GM18868 (cell line): Measurements from ENCODE around the gene NUDT16.

Source experiments
- ATAC-seq: cut with Tn5 transposase; IDR thresholded peaks from one replicate; pipeline ENCODE4 v1.9.1; 2021; ENCODE audit warnings: mild to moderate bottlenecking, moderate library complexity; ENCODE audit not compliant: unreplicated experiment

Gene NUDT16

GRCh38 chr3:131380821-131381444 lies 641 bp upstream of the NUDT16 start:
- peak; percentile 18 for ATAC-seq

- no peak for ATAC-seq
Measured at GRCh38 chr3:131386429-131387165, 5.0 kb downstream of the NUDT16 start.

GRCh38 chr3:131387796-131388489 lies 6.4 kb downstream of the NUDT16 start:
- no peak for ATAC-seq

DNA sequence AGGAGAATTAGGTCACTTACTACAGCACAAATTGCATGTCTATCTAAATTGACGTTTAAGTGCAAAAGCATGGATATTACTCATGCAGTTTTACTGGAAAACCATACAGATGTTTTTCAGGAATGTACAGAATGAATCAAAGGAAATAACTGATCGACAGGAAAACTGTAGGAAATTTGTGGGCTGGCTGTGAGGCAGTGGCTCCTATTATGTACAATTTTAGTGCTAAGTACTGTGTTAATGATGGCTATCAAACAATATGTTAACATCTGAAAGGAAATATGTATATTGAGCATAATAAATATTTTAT lies 6.9 kb downstream of the NUDT16 start:
- no peak for ATAC-seq

DNA sequence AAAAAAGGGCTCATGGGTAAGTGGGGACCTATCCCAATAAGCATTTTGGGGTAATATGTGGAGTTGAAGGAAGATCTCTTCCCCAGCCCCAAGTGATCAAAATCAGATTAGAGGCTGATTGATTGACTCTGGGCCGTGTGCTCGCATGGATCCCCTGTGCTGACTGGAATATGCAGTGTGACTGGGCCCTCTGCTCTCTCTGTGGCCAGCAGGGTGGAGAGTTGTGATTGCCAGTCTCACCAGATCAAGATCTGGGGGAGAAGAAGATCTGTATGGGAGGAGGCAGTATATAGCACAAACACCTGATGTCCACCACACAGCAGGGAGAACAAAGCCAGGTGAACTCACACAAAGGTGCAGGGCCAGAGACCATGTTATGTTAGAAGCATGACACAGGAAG lies 8.8 kb downstream of the NUDT16 start:
- no peak for ATAC-seq

GRCh38 chr3:131393051-131393450 lies 11.5 kb downstream of the NUDT16 start:
- ATAC-seq = no peak

- ATAC-seq = no peak
Measured at GRCh38 chr3:131393868-131394267, 12.3 kb downstream of the NUDT16 start.

- ATAC-seq = no peak
Measured at GRCh38 chr3:131394400-131394799, 12.8 kb downstream of the NUDT16 start.

DNA sequence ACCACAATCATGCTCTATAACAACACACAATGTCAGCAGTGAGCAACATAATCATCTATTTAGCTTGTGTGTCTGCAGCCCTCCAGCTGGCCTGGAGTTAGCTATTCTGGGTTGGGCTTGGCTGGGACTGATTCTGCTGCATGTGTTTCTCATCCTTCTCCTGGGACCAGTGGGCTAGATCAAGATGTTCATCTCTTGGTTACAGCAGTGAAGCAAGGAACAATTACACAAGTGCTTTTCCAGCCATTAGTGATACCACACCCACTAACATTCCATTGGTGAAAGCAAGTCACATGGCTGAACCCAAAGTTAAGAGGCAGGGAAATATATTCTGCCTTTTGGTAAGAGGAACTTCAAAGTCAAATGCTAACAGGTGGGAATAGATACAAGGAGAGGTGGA lies 14.6 kb downstream of the NUDT16 start:
- no peak for ATAC-seq

DNA sequence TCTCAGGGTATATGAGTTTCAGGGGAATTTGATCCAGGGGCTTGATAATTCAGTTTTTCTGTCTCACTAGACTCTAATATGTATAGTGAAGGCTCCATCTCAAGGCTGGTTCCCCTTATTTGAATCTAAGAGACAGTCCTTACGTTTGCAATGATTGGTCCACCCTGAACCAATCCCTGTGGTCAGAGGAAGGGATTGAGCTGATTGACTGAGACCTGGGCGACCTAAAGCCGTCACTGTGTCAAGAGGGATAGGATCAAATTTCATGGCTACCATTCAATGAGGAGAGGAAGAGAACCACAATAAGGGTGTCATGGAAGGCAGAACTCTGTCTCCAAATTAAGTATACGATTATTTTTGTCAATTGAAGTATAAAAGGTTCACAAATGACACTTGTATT lies 16.3 kb downstream of the NUDT16 start:
- no peak for ATAC-seq

DNA sequence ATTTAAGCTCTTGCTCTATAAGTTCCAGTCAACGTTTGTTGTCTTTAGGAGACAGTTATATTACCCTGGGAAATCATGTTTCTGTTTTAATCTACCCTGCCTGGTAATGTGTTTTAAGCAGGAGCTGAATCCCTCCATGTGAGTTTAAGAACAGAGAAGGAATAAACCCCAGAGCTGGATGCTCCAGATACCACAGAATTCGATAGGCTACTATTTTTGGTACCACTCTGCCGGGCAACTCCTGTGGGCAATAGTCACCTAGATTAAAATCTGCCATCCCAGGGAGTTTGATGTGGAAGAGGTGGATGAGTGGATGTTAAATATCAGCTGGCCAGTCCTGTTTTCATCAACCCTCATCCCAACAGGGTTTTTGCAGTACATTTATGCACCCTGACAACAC lies 20.4 kb downstream of the NUDT16 start:
- ATAC-seq = no peak

DNA sequence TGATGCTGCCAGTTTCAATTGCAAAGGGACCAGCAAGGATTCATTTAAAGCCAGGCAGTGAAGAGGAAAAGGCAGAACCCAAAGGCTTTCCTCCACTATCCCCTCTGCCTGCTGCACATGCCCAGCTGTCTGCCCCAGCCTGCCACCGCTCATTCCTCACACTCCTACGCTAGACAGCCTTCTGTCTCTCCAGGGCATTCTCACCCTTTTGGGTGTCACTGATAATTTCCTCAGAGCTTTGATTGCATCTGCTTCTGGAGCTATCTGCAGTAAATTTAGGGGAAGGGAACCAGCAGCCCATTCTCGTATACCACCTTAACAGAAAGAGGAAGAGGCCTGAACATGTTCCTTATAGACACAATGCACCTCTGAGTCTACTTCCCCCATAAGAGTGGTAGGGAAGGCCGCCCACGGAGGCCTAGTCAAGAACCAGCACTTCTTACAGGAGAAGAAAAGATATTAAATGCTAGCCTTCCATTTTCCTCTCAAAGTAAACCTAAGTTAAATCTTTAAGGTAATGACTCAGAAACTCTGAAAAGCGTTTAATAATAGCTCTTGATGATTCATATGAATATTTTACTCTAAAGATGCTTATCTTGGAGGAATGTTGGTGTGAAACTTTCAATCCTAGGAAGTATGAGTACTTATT lies 20.9 kb downstream of the NUDT16 start:
- ATAC-seq = no peak

DNA sequence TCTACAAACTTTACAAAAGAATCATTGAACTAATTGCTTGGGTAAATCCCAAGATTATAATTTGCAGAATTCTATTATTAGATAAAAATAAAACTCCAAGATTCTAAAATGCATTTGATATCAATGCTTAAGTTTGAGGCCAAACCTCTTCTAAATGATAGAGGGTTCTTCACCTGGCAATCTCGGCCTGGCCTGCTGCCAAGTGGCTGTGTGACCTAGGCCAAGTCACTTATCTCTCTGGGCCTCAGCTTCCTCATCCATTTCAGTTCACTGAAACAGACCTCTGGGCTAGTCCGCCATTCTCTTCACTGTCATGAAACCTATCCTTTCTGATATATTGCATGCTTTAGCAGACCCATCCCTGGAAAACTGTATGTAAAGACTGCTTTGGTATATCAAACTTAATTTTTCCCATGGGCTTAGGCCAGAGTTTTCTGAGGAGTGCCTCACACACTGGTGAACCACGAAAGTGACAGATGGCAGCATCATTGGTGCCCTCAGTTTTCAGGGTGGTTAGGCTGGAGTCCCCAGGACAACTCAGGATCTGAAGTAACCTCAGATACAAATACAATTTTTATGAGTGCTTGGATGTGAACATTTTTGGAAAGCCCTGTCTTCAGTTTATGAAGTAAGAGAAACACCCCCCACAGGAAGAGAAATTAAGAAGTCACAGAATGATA lies 21.8 kb downstream of the NUDT16 start:
- ATAC-seq = no peak

DNA sequence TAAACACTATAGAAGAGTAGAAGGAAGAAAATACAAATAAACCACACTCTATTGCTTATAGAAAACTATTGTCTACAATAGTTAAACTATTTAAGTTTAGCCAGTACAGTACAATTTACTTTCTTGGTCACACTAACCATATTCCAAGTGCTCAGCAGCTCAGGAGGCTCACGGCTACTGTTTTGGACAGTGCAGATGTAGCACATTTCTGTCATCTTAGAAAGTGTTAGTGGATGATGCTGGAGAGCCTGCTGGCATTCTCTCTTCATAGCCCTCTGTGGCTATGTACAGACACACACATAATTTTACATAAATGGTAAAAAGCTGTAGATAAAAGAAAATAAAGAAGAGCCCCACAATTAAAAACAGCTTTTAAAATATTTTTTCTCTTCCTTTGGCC lies 23.8 kb downstream of the NUDT16 start:
- no peak for ATAC-seq

GRCh38 chr3:131406274-131406673 lies 24.7 kb downstream of the NUDT16 start:
- ATAC-seq = no peak

DNA sequence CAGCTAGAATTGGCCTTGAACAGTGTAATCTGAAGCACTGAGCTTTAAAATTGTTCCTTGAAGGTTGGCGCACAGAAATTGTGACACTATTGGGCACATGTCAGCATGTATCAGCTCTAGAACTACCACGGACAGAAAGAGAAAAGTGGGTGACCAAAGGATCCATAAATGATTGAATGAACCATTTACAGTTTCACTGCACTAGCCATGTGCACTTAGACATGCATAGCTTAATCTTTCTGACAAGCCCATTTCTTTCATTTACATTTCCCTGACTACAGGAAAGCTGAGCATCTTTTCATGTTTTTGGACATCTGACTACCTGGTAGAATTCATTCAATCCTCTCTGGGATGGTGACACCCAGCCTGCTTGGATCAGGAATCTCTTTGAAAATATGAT lies 36.2 kb downstream of the NUDT16 start:
- ATAC-seq = no peak

- no peak for ATAC-seq
Measured at GRCh38 chr3:131421301-131421700, 39.7 kb downstream of the NUDT16 start.

DNA sequence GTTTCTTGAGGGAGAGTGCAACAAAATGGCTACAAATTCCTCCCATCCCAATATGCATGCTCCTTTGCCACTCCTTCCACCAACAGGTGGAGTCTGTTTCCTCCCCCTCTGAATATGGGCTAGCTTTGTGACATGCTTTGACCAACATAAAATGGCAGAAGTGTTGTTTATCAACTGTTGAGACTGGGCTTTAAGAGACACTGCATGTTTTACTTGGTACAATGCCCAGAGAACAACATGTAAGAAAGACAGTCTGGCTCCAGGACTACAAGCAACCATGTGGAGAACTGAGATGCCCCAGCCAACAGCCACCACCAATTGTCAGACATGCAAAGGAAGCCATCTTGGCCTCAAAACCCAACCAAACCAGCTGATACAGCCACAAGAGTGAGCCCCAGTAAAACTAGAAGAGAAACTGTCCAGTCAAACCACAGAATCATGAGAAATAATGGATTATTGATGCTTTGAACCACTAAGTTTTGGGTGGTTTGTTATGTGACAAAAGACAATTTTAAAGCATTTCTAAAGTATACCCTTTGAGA lies 40.5 kb downstream of the NUDT16 start:
- ATAC-seq = no peak

DNA sequence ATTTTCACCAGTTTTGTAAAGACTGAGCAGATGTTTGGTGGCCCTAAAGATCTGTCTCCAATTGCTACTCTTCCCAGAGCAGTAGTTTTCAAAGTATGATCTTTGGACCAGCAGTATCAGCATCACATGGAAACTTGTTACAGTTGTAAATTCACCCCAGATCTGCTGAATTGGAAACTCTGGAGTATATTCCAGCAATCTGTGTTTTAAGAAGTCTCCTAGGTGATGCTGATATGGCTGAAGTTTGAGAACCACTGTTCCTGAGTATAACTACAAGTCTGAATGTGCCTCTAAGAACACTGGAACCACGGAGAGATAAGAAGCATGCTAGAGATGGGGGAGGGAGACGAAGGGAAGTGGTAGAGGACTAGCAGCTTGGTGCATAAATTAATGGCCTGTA lies 45.7 kb downstream of the NUDT16 start:
- no peak for ATAC-seq

DNA sequence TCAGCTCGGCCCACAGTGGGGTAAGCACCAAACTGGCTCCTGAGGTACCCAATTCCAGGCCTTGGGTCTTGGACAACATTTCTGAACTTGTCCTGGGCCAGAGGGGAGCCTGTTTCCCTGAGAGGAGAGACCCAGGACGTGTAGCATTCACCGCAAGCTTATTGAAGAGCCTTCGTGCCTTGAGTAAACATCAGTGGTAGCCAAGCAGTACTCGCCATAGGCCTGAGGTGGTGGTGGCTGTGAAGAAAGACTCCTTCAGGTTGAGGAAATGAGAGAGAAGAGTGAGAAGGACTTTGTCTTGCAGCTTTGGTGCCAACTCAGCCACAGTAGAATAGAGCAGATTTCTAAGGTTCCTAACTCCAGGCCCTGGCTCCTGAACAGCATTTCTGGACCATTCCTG lies 50.2 kb downstream of the NUDT16 start:
- ATAC-seq = no peak

GRCh38 chr3:131432441-131432840 lies 50.9 kb downstream of the NUDT16 start:
- ATAC-seq = no peak
